Prostate gland (tissue), 2 donors: ENCODE data around the gene PEX7.

Experiments used
- CTCF ChIP-seq, 4 experiments: fragments of 200-600 bp in 2 of 4; fragments of 450-650 bp in 2 of 4; sonication (generic) in 2 of 4; IDR thresholded peaks; 1 replicate in 3 of 4; 2 replicates in 1 of 4; pipeline ENCODE4 v1.5.1; 2016 to 2019; ENCODE audit warnings: antibody characterized with exemption in 4 of 4, mild to moderate bottlenecking in 2 of 4, moderate library complexity in 2 of 4
- POLR2A ChIP-seq: fragments of 450-650 bp; IDR thresholded peaks from one replicate; pipeline ENCODE4 v1.6.1; 2016; ENCODE audit warnings: antibody characterized with exemption, mild to moderate bottlenecking
- POLR2AphosphoS5 ChIP-seq: sonication (generic); formaldehyde crosslinking; IDR thresholded peaks from one replicate; pipeline ENCODE4 v1.6.1; 2017; ENCODE audit warnings: antibody characterized with exemption

- TF ChIP-seq CTCF (IDR thresholded peaks at IDR 0.05) (no peak), POLR2A (no peak), POLR2AphosphoS5 (no peak)
These were observed 47.1 kb downstream of the PEX7 start for GRCh38 chr6:136869451-136869850.
